ENCODE results near the gene UMODL1.

UMODL1 gene

DNA sequence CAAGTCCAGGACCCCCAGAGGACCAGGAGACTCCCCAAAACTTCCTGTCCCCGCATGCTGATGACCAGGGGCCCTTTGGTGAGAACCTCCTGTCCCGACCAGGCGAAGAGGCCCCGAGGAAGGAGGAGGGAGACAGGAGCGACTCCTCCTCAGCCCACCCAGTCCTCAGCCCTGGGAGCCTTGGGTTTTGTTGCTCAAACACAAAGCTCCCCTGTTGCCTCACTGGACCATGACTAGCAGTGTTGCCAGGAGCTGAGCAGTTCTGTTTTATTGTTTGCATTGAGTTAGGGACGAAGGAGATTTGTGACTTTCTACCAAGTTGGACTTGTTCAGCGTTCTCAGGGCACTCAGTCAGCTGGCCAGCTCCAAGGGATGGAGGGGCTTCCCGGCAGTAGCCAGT, 10.0 kb downstream of the UMODL1 start:
- TF ChIP-seq RAD21 (IDR thresholded peaks at IDR 0.05; ENCODE audit: low read depth) = no peak
- no peak for TF ChIP-seq NFIC (IDR thresholded peaks at IDR 0.05)
- TF ChIP-seq CEBPB (IDR thresholded peaks at IDR 0.05) = no peak
- TF ChIP-seq, protein P1, sequence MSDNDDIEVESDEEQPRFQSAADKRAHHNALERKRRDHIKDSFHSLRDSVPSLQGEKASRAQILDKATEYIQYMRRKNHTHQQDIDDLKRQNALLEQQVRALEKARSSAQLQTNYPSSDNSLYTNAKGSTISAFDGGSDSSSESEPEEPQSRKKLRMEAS (IDR thresholded peaks at IDR 0.05) = no peak
- no peak for TF ChIP-seq CREB1 (IDR thresholded peaks at IDR 0.05; ENCODE audit: low read depth)
- TF ChIP-seq REST (IDR thresholded peaks at IDR 0.05; ENCODE audit: low read depth) = no peak
- TF ChIP-seq EGR1 (IDR thresholded peaks at IDR 0.05) = no peak
- no peak for TF ChIP-seq TEAD4 (IDR thresholded peaks at IDR 0.05)
- no peak for TF ChIP-seq USF1 (IDR thresholded peaks at IDR 0.05)
- TF ChIP-seq TAF1 (IDR thresholded peaks at IDR 0.05; ENCODE audit: low read depth) = no peak
- no peak for TF ChIP-seq YY1 (IDR thresholded peaks at IDR 0.05; ENCODE audit: low read depth)
- no peak for TF ChIP-seq FOXM1 (IDR thresholded peaks at IDR 0.05; ENCODE audit: borderline replicate concordance, low read depth)
- no peak for TF ChIP-seq EP300 (IDR thresholded peaks at IDR 0.05; ENCODE audit: borderline replicate concordance)
- no peak for TF ChIP-seq ZBTB7A (IDR thresholded peaks at IDR 0.05; ENCODE audit: low read depth)
- no peak for TF ChIP-seq TCF12 (IDR thresholded peaks at IDR 0.05; ENCODE audit: low read depth)

DNA sequence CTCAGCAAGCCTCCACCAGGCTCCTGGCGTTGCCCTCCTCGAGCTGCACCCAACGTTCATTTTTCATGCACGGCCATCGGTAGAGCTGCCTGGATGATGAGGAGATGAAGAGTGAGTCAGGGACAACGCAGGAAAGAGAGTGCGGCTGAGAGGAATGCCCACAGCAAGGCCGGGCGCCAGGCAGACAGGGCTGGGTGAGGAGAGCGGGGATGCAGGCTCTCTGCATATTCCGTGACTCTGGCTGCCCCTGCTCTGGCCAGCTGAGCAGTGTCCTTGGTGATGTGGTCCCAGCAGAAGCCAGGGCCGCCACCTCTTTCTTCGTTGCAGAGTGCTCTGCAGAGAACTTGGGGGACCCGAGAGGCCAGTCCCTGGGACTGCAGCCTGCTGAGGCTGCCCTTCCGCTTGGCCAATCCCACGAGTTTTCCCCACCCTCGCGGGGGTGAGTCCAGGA, 10.8 kb downstream of the UMODL1 start:
- no peak for TF ChIP-seq EGR1 (IDR thresholded peaks at IDR 0.05)
- TF ChIP-seq, protein P1 (IDR thresholded peaks at IDR 0.05) = no peak
- no peak for TF ChIP-seq TEAD4 (IDR thresholded peaks at IDR 0.05)
- TF ChIP-seq ZBTB7A (IDR thresholded peaks at IDR 0.05; ENCODE audit: low read depth) = no peak
- no peak for TF ChIP-seq CREB1 (IDR thresholded peaks at IDR 0.05; ENCODE audit: low read depth)
- TF ChIP-seq FOXM1 (IDR thresholded peaks at IDR 0.05; ENCODE audit: borderline replicate concordance, low read depth) = no peak
- no peak for TF ChIP-seq REST (IDR thresholded peaks at IDR 0.05; ENCODE audit: low read depth)
- no peak for TF ChIP-seq YY1 (IDR thresholded peaks at IDR 0.05; ENCODE audit: low read depth)
- TF ChIP-seq RAD21 (IDR thresholded peaks at IDR 0.05; ENCODE audit: low read depth) = no peak
- TF ChIP-seq USF1 (IDR thresholded peaks at IDR 0.05) = no peak
- no peak for TF ChIP-seq CEBPB (IDR thresholded peaks at IDR 0.05)
- no peak for TF ChIP-seq EP300 (IDR thresholded peaks at IDR 0.05; ENCODE audit: borderline replicate concordance)
- TF ChIP-seq TCF12 (IDR thresholded peaks at IDR 0.05; ENCODE audit: low read depth) = no peak
- TF ChIP-seq TAF1 (IDR thresholded peaks at IDR 0.05; ENCODE audit: low read depth) = no peak

DNA sequence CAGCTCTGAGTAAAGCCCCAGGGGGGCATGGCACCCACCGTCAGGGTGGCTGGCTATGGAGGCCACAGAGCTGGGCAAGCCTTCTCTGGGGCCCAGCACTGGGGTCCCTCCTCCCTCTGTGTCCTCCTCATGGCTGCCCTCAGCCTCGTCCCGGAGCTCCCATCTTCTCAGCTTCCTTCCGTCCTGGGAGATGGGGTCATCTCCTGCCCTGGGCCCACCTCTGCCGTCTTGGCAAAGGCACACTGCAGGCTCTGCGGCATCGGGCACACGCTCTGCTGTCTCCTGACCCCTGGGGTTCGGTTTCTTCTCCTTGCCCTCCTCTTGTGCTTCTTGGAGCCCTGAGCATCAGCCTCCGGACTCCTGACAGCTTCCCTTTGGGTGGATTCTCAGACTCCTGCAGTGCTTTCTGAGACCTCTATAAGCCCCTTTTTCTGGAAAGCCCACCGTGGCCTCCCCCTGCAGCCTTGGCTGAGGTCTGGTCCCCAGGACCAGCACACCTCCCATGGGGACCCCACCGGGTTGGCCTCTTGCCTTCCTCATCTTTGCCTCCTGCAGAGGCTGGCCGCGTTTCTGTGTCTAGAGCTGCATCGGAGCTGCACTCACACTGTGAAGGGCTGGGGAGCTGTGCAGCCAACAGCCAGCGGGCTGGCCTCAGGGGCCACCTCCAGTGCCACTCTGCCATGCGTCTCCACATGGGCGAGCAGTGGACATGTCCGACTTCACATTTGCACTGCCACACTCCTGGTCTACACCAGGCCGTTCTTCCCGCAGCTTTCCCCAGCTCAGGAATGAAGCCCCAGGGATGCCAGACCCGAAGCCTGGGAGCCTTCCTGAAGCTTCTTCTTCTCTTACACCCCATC, 11.6 kb downstream of the UMODL1 start:
- TF ChIP-seq CEBPB (IDR thresholded peaks at IDR 0.05) (no peak), EGR1 (IDR thresholded peaks at IDR 0.05) (no peak), CREB1 (IDR thresholded peaks at IDR 0.05; ENCODE audit: low read depth) (no peak), YY1 (IDR thresholded peaks at IDR 0.05; ENCODE audit: low read depth) (no peak), RAD21 (IDR thresholded peaks at IDR 0.05; ENCODE audit: low read depth) (no peak), NFIC (IDR thresholded peaks at IDR 0.05) (no peak), TEAD4 (IDR thresholded peaks at IDR 0.05) (no peak), ZBTB7A (IDR thresholded peaks at IDR 0.05; ENCODE audit: low read depth) (no peak), TAF1 (IDR thresholded peaks at IDR 0.05; ENCODE audit: low read depth) (no peak), FOXM1 (IDR thresholded peaks at IDR 0.05; ENCODE audit: borderline replicate concordance, low read depth) (no peak), TCF12 (IDR thresholded peaks at IDR 0.05; ENCODE audit: low read depth) (no peak)
- TF ChIP-seq, protein P1 (IDR thresholded peaks at IDR 0.05) = no peak

DNA sequence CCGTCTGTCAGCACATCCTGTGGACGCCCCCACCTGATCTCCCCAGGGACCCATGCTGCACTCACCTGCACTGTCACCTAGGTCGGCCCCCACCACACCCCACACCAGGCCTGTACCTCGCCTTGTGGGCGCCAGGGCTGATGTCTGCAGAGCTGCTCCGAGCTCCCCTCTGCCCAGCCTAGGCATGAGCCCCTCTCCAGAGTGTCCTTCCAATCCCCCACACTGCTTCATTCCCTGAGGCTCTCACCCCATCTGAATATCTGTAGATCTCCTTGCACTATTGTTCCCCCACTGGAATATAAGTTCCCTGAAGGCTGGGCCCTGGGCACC, 12.2 kb downstream of the UMODL1 start:
- TF ChIP-seq TAF1 (IDR thresholded peaks at IDR 0.05; ENCODE audit: low read depth) (no peak), REST (IDR thresholded peaks at IDR 0.05; ENCODE audit: low read depth) (no peak), USF1 (IDR thresholded peaks at IDR 0.05) (no peak), NFIC (IDR thresholded peaks at IDR 0.05) (no peak), ZBTB7A (IDR thresholded peaks at IDR 0.05; ENCODE audit: low read depth) (no peak), CREB1 (IDR thresholded peaks at IDR 0.05; ENCODE audit: low read depth) (no peak), EGR1 (IDR thresholded peaks at IDR 0.05) (no peak), FOXM1 (IDR thresholded peaks at IDR 0.05; ENCODE audit: borderline replicate concordance, low read depth) (no peak), YY1 (IDR thresholded peaks at IDR 0.05; ENCODE audit: low read depth) (no peak), TCF12 (IDR thresholded peaks at IDR 0.05; ENCODE audit: low read depth) (no peak), CEBPB (IDR thresholded peaks at IDR 0.05) (no peak), TEAD4 (IDR thresholded peaks at IDR 0.05) (no peak), EP300 (IDR thresholded peaks at IDR 0.05; ENCODE audit: borderline replicate concordance) (no peak)
- TF ChIP-seq, protein P1 (IDR thresholded peaks at IDR 0.05) = no peak
